Measurements from ENCODE around the gene RNPC3. TPM values are rescaled to one million over a fixed set of nuclear protein-coding genes. Genes with fewer than 3 reads are reported as not detected.

The RNPC3 gene
- total RNA-seq, 2 donors from 2014 or later, result 10.3 to 12.1 TPM

DNA sequence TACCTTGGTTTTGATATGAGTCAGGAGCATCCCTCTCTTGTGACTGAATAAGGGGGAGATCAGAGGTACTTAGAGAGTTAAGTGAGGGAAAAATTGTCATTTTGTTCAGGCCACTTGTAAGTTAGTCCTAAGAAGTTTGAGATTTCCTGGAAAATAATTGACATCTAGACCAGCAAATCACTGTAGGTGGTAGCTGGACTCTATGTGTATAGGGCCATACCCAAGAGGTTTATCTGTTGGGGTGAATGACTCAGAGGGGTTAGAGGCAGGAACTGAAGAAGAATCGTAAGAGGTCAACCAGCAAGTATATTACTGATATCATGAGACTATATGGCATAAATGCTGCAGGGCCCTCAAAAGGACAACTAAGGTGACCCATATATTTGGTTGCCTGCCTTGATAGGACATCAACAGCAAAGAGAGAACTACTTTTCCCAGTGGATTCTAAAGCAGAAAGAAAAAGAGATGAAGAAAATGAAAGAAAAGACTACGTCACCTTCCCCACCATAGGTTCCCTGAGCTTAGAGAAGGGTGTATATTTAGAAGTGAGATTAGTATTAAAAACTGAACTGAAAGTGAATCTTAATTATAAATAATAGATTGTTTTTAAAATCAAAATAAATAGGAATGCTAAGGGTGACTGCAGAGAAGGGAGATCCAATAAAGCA, 8.0 kb upstream of the RNPC3 start:
- Histone ChIP-seq H3K27ac (no peak overlapping the region), H3K4me1 (no peaks in the 10 kb centered on the region), H3K27me3 (no peaks in the 10 kb centered on the region), H3K4me3 (no peak overlapping the region), H3K36me3 (no peaks in the 10 kb centered on the region), H3K9me3 (no peaks in the 10 kb centered on the region)
- DNase-seq (ENCODE audit: low spot score), result no peak
- TF ChIP-seq, protein P1, sequence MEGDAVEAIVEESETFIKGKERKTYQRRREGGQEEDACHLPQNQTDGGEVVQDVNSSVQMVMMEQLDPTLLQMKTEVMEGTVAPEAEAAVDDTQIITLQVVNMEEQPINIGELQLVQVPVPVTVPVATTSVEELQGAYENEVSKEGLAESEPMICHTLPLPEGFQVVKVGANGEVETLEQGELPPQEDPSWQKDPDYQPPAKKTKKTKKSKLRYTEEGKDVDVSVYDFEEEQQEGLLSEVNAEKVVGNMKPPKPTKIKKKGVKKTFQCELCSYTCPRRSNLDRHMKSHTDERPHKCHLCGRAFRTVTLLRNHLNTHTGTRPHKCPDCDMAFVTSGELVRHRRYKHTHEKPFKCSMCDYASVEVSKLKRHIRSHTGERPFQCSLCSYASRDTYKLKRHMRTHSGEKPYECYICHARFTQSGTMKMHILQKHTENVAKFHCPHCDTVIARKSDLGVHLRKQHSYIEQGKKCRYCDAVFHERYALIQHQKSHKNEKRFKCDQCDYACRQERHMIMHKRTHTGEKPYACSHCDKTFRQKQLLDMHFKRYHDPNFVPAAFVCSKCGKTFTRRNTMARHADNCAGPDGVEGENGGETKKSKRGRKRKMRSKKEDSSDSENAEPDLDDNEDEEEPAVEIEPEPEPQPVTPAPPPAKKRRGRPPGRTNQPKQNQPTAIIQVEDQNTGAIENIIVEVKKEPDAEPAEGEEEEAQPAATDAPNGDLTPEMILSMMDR (IDR thresholded peaks at IDR 0.05), result no peak

DNA sequence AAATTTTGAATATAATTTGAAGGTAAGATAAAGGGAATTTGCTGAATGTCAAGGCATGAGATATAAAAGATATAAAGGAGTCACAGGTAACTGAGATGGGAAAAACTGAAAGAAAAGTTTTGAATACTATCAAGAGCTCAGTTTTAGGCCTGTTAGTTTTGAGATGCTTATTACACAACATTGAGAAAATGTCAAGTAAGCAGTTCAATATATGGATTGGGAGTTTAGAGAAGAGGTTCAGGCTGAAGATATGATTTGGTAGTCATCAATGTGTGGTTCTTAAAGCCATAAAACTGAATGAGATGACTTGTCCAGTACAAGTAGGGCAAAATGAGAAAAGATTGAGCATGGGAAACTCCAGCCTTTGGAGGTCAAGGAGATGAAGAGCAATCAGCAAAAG, 4.7 kb upstream of the RNPC3 start:
- TF ChIP-seq, protein P1 (IDR thresholded peaks at IDR 0.05), result no peak

DNA sequence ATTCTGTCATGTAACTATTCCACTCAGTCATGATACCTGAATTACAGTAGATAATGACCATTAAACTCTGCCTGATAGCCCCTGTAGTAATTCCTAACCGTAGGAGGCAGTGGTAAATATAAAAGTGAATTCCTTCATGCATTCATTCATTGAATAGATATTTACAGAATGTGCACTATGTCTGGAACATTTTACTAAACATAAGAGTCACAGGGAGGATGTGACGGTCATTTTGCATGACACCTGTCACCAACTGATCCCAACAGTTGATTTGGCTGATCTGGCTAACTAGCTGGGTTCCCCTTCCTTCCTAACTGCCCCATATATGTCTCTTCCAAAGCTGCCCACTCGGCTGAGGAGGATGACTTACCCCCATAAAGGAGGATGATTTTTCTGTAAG, 2.2 kb upstream of the RNPC3 start:
- H3K9me3 ChIP-seq, result no peaks in the 10 kb centered on the region
- no peak overlapping the region for H3K4me3 ChIP-seq
- DNase-seq (ENCODE audit: low spot score), result no peak
- H3K4me1 ChIP-seq, result peaks cover 0 to 24% of the 10 kb centered on the region in 2 donors
- H3K36me3 ChIP-seq, result no peaks in the 10 kb centered on the region
- H3K27me3 ChIP-seq, result no peaks in the 10 kb centered on the region
- H3K27ac ChIP-seq, result no peak overlapping the region
- TF ChIP-seq, protein P1 (IDR thresholded peaks at IDR 0.05), result no peak

More for the DNA sequence above, 4.7 kb upstream of the RNPC3 start:
- Histone ChIP-seq H3K36me3 (no peaks in the 10 kb centered on the region), H3K27ac (no peak overlapping the region), H3K4me1 (peaks cover 0 to 6% of the 10 kb centered on the region in 2 donors), H3K9me3 (no peaks in the 10 kb centered on the region), H3K27me3 (no peaks in the 10 kb centered on the region), H3K4me3 (no peak overlapping the region)
- DNase-seq (ENCODE audit: low spot score), result no peak

DNA sequence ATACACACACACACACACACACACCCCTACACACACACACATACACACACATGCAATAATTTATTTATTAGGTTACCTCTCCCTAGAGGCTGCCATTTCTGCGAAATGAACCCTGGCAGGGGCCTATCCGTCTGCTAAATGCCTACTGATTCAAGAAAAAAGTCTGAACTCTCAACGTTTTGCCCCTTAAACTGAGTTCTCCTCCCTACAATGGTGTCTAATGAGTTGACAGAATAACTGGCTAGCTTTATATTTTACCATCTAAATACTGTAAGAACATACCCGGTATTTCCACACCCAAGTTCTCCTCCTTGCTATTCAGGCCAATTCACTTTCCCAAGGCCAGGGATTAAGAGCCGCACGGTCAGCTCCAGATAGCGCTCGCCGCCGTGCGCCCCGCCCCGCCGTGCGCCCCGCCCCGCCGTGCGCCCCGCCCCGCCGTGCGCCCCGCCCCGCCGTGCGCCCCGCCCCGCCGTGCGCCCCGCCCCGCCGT, 339 bp upstream of the RNPC3 start:
- Histone ChIP-seq H3K9me3 (no peaks in the 10 kb centered on the region), H3K4me1 (peaks cover 0 to 38% of the 10 kb centered on the region in 2 donors), H3K27ac (peak overlapping the region in 1 of 2 donors; percentile 37), H3K27me3 (no peaks in the 10 kb centered on the region), H3K4me3 (peak overlapping the region; percentile 19 to 43), H3K36me3 (peaks cover 5% of the 10 kb centered on the region)
- TF ChIP-seq, protein P1 (IDR thresholded peaks at IDR 0.05), result no peak
- no peak for DNase-seq (ENCODE audit: low spot score)

DNA sequence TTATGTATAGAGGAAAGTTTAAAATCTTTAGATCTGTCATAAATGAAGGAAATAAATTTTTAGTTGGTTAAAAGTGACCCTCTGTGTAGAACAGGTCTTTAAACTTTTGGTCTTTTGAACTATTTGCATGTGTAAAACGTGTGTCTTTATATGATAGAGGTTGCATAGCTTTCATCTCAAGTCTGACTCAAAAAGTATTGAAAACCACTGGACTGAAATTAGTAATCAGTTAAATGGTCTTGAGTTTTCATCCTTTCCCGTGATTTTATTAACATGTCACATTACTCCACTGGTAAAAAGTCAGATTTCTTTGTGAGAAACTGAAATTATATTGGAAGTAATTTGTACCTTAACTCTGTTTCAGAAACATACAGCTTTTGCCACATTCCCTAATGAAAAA, 1.8 kb downstream of the RNPC3 start:
- DNase-seq (ENCODE audit: low spot score), result no peak
- Histone ChIP-seq H3K27ac (no peak overlapping the region), H3K9me3 (no peaks in the 10 kb centered on the region), H3K4me1 (peaks cover 0 to 38% of the 10 kb centered on the region in 2 donors), H3K4me3 (peak overlapping the region; percentile 92 to 96), H3K36me3 (peaks cover 8% of the 10 kb centered on the region), H3K27me3 (no peaks in the 10 kb centered on the region)
- TF ChIP-seq, protein P1 (IDR thresholded peaks at IDR 0.05), result no peak

DNA sequence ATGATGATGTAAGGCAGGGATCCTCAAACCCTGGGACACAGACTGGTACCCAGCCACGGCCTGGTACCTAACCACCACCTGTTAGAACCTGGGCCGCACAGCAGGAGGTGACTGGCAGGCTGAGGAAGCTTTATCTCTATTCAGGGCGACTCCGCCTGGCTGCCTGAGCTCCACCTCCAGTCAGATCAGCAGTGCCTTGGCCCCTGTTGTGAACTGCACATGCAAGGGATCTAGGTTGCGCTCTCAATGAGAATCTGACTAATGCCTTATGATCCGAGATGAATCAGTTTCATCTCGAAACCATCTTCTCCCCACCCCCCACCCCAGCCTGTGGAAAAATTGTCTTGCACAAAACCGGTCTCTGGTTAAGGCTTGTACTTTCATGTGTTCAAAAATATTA, 4.2 kb downstream of the RNPC3 start:
- Histone ChIP-seq H3K4me3 (no peak overlapping the region), H3K27me3 (no peaks in the 10 kb centered on the region), H3K27ac (no peak overlapping the region), H3K36me3 (peaks cover 8% of the 10 kb centered on the region), H3K9me3 (no peaks in the 10 kb centered on the region), H3K4me1 (peaks cover 0 to 35% of the 10 kb centered on the region in 2 donors)
- TF ChIP-seq, protein P1 (IDR thresholded peaks at IDR 0.05), result no peak
- DNase-seq (ENCODE audit: low spot score), result no peak
